Keratinocyte (primary cell): Measurements from ENCODE around the gene CACNA1B.

Experiments used
- EZH2 ChIP-seq: IDR thresholded peaks from one replicate; pipeline ENCODE4 v1.6.1; 2012; ENCODE audit warnings: inconsistent platforms, mild to moderate bottlenecking, low read length, moderate library complexity
- TF ChIP-seq, protein P1 (sequence below), 3 experiments: IDR thresholded peaks in 1 of 3; conservative IDR thresholded peaks in 1 of 3; optimal IDR thresholded peaks in 1 of 3; 2 replicates in 2 of 3; 3 replicates in 1 of 3; pipeline versions ENCODE3 to v1.5.1; 2011; ENCODE audit warnings: low read length in 3 of 3, mild to moderate bottlenecking in 3 of 3, moderate library complexity in 2 of 3, control low read depth in 1 of 3, inconsistent platforms in 1 of 3; ENCODE audit not compliant: insufficient read depth in 2 of 3; ENCODE audit errors: extremely low read depth in 1 of 3

DNA sequence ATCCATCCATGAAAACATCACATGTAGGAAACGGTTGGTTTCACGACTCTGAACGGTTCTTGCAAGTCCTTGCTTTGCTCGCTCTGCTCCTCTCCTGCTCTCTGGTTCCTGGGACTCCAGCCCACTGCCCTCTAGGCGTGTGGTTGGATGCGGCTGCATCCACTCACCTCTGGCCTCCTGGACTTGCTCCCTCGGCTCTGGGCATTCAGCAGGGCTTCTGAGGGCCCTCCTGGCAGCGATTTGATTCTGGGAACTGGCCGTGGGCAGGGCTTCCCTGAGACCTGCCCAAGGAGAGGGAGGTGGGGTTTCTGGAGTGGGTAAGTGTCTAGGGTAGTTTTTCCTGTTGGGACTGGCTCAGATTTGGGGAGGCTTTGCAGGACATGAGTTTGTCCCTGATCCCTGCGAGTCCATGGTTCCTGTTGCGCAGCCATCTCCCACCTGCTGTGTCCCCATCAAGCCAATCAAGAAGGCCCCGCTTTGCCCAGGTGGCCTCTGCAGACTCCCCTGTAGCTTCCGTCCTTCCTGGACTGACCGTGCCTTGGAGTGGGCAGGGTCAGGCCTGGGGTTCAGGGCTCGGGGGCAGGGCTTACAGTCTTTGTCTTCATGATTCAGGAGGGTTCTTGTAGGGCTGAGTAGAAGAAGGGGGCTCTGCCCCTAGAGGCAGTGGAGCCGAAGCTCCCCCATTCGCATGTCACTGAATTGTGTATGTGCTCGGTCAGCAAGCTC, 192.3 kb downstream of the CACNA1B start:
- TF ChIP-seq, protein P1, sequence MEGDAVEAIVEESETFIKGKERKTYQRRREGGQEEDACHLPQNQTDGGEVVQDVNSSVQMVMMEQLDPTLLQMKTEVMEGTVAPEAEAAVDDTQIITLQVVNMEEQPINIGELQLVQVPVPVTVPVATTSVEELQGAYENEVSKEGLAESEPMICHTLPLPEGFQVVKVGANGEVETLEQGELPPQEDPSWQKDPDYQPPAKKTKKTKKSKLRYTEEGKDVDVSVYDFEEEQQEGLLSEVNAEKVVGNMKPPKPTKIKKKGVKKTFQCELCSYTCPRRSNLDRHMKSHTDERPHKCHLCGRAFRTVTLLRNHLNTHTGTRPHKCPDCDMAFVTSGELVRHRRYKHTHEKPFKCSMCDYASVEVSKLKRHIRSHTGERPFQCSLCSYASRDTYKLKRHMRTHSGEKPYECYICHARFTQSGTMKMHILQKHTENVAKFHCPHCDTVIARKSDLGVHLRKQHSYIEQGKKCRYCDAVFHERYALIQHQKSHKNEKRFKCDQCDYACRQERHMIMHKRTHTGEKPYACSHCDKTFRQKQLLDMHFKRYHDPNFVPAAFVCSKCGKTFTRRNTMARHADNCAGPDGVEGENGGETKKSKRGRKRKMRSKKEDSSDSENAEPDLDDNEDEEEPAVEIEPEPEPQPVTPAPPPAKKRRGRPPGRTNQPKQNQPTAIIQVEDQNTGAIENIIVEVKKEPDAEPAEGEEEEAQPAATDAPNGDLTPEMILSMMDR (optimal IDR thresholded peaks at IDR 0.05 in 1 of 3, IDR thresholded peaks at IDR 0.05 in 1 of 3, conservative IDR thresholded peaks at IDR 0.05 in 1 of 3; ENCODE audit: extremely low read depth in 1 of 3, insufficient read depth in 2 of 3, low read length in 3 of 3) = no peak
- TF ChIP-seq EZH2 = no peak
